B cell (primary cell): ENCODE measurements around the gene MVB12B. TPM values are rescaled to one million over a fixed set of nuclear protein-coding genes. Genes with fewer than 3 reads are reported as not detected.

Source experiments
- ATAC-seq: fragments of 200-7000 bp; cut with Tn5 transposase; one replicate; pipeline ENCODE4 v1.10.0; 2021; ENCODE audit warnings: low read depth, mild to moderate bottlenecking, moderate number of reproducible peaks, moderate library complexity
- CTCF ChIA-PET: fragments of 350-600 bp; sonication (Branson Sonifier 250); formaldehyde crosslinking; loops from one replicate; lab custom pipeline; 2021; ENCODE audit warnings: antibody characterized with exemption, inconsistent platforms; lab: Charles Lee
- POLR2A ChIA-PET: fragments of 350-600 bp; sonication (Branson Sonifier 250); formaldehyde crosslinking; loops from one replicate; lab custom pipeline; 2021; ENCODE audit warnings: antibody characterized with exemption; lab: Charles Lee
- DNase-seq: peaks from one replicate; pipeline ENCODE4 v3.0.0; 2013
- H2AFZ ChIP-seq: 2 replicates; pipeline ENCODE4 v1.6.1; 2012; ENCODE audit warnings: mild to moderate bottlenecking, low read depth, low read length; ENCODE audit not compliant: insufficient read depth, poor library complexity, severe bottlenecking
- H3K27ac ChIP-seq, 2 donors: 1 replicate in 1 of 2; 2 replicates in 1 of 2; pipeline ENCODE4 v1.5.1; 2012 to 2013; ENCODE audit warnings: low read length in 2 of 2, mild to moderate bottlenecking in 2 of 2, moderate library complexity in 1 of 2
- H3K27me3 ChIP-seq, 4 experiments: fragments of 200-600 bp in 1 of 4; sonication (generic) in 1 of 4; replicated peaks in 1 of 4; 1 replicate in 2 of 4; 2 replicates in 2 of 4; pipeline versions ENCODE4 v1.6.1 to v1.7.0; 2013 to 2016; ENCODE audit warnings: low read length in 3 of 4, mild to moderate bottlenecking in 2 of 4, mixed read lengths in 1 of 4, moderate library complexity in 1 of 4; ENCODE audit not compliant: insufficient read depth in 4 of 4, control insufficient read depth in 3 of 4; ENCODE audit errors: control extremely low read depth in 1 of 4
- H3K36me3 ChIP-seq, 2 experiments: replicated peaks in 1 of 2; 1 replicate in 1 of 2; 2 replicates in 1 of 2; pipeline versions ENCODE4 v1.6.1 to v1.7.1; 2013; ENCODE audit warnings: low read length in 1 of 2; ENCODE audit not compliant: insufficient read depth in 2 of 2, control insufficient read depth in 1 of 2; ENCODE audit errors: control extremely low read depth in 1 of 2, extremely low read depth in 1 of 2
- H3K4me1 ChIP-seq, 2 donors: fragments of 200-600 bp in 1 of 2; sonication (generic) in 1 of 2; 1 replicate in 1 of 2; 2 replicates in 1 of 2; pipeline versions ENCODE4 v1.5.1 to v1.6.1; 2013 to 2017; ENCODE audit warnings: low read length in 2 of 2; ENCODE audit not compliant: control insufficient read depth in 2 of 2, insufficient read depth in 2 of 2
- H3K4me2 ChIP-seq: replicated peaks from 2 replicates; pipeline ENCODE3; 2012; ENCODE audit warnings: mild to moderate bottlenecking, low read depth, low read length; ENCODE audit not compliant: poor library complexity, severe bottlenecking
- H3K4me3 ChIP-seq, 5 experiments: fragments of 200-600 bp in 1 of 5; sonication (generic) in 1 of 5; 1 replicate in 3 of 5; 2 replicates in 2 of 5; pipeline versions ENCODE4 v1.5.1 to v1.7.0; 2011 to 2016; ENCODE audit warnings: low read length in 4 of 5, mild to moderate bottlenecking in 4 of 5, low read depth in 2 of 5, control low read depth in 1 of 5, moderate library complexity in 1 of 5; ENCODE audit not compliant: insufficient read depth in 1 of 5; ENCODE audit errors: control extremely low read depth in 1 of 5, extremely low read depth in 1 of 5
- H3K79me2 ChIP-seq: fragments of 200-600 bp; sonication (generic); one replicate; pipeline ENCODE4 v1.6.0; 2016; ENCODE audit warnings: low read length; ENCODE audit not compliant: control insufficient read depth, insufficient read depth
- H3K9ac ChIP-seq: fragments of 200-600 bp; sonication (generic); 2 replicates; pipeline ENCODE4 v1.6.1; 2017; ENCODE audit warnings: mild to moderate bottlenecking, low read length, moderate library complexity
- H3K9me3 ChIP-seq, 3 donors: one replicate each; pipeline versions ENCODE4 v1.6.1 to v1.7.1; 2013; ENCODE audit warnings: low read length in 2 of 3; ENCODE audit not compliant: control insufficient read depth in 2 of 3, insufficient read depth in 1 of 3; ENCODE audit errors: control extremely low read depth in 1 of 3
- H4K20me1 ChIP-seq: 2 replicates; pipeline ENCODE4 v1.6.0; 2012; ENCODE audit warnings: mild to moderate bottlenecking, low read length; ENCODE audit not compliant: insufficient read depth, control insufficient read depth, poor library complexity, severe bottlenecking
- H3K27ac Mint-ChIP-seq: one replicate; pipeline ENCODE4 v1.8.0; 2021; ENCODE audit warnings: mixed read lengths
- H3K27me3 Mint-ChIP-seq: one replicate; pipeline ENCODE4 v1.8.0; 2021; ENCODE audit warnings: mixed read lengths
- H3K4me1 Mint-ChIP-seq: one replicate; pipeline ENCODE4 v1.8.0; 2021; ENCODE audit warnings: mixed read lengths
- H3K4me3 Mint-ChIP-seq: one replicate; pipeline ENCODE4 v1.8.0; 2021; ENCODE audit warnings: mixed read lengths
- H3K9me3 Mint-ChIP-seq: one replicate; pipeline ENCODE4 v1.8.0; 2022; ENCODE audit warnings: mixed read lengths; ENCODE audit not compliant: insufficient read depth
- EZH2 ChIP-seq: IDR thresholded peaks from 2 replicates; pipeline ENCODE4 v1.6.1; 2012; ENCODE audit warnings: borderline replicate concordance, low read depth, mild to moderate bottlenecking, moderate library complexity, low read length; ENCODE audit not compliant: insufficient read depth, poor library complexity, severe bottlenecking
- WGBS: methylation state at CpG from one replicate; pipeline ENCODE4 v1.1.5; 2013; ENCODE audit warnings: missing lambda C conversion rate; ENCODE audit not compliant: insufficient coverage; 5-methylcytosine and 5-hydroxymethylcytosine counted together
- intact Hi-C: fragments of 100-400 bp; cut with micrococcal nuclease; formaldehyde crosslinking; loops from one replicate; pipeline ENCODE4 v1.10.0; 2022
- polyA plus RNA-seq: library from polyadenylated mRNA; depleted of rRNA; stranded (reverse); fragments of >200 nt; gene quantifications from 2 replicates; pipeline ENCODE4 v1.2.3, GENCODE V29; 2012
- total RNA-seq, 2 donors: library from RNA; stranded (reverse); fragments of 120-200 nt in 1 of 2; gene quantifications; 1 replicate in 1 of 2; 2 replicates in 1 of 2; pipeline versions ENCODE4 v1.2.3 to v1.2.4, GENCODE V29; 2013 to 2022
- TF ChIP-seq, protein P1 (sequence below): fragments of 200-600 bp; IDR thresholded peaks from one replicate; pipeline ENCODE4 v1.8.0; 2022; ENCODE audit warnings: antibody characterized with exemption, mild to moderate bottlenecking

Gene MVB12B
- total and polyA plus RNA-seq, 2 donors (not counting 1 experiment from before 2014, with no cell fraction given) = 1.2 to 9.8 TPM

DNA sequence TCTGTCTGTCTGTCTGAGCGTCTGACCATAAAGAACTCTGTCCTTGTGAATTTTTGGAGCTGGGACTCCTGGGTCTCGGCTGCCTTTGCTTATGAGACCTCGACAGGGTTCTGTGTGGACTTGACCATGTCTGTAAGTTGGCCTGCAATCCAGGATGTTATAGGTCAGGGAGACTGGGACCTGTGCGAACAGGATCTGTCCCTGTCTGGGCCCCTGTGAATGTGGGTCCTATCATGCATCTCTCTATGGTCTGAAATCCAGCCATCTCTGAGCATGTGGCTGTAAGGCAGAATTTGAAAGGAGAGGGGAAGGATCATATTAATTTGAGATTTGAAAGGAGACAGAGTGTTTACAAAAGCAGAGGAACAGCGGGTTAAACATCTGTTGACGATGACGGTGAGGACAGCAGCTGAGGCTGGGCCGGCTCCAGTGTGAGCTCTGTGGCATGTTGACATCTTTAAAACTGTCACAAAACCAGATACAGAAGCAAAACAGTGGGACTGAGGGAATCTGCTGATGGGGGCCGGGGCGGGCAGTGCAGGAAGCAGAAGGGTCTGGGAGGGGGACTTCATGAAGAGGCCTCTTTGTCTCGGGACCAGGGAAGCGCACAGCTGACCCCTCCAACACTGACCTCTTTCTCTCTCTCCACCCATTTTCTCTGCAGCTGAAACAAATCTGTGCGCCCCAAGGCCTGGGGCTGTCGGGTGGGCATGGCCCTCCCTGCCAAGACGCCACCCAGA is 19.1 kb upstream of the MVB12B start:
- Mint-ChIP-seq H3K9me3 (no peaks in the 10 kb centered on the region), H3K4me1 (peaks cover 16% of the 10 kb centered on the region), H3K27ac (no peak overlapping the region), H3K4me3 (no peak overlapping the region), H3K27me3 (peaks cover 8% of the 10 kb centered on the region)
- 90% methylated on average over 14 of the region's 15 CpGs for whole genome bisulfite sequencing
- no peak overlapping the region for H3K4me3 ChIP-seq
- no peak overlapping the region for H3K9ac ChIP-seq
- no peaks in the 10 kb centered on the region for H3K36me3 ChIP-seq
- no peaks in the 10 kb centered on the region for H4K20me1 ChIP-seq
- CTCF ChIA-PET = interaction anchor here (0.9 to 1.4 kb wide), 3 partner anchors 91 to 192 kb away, joined by 3 to 4 read pairs (median 4); no protein-coding TSS in a partner anchor
- H3K27me3 ChIP-seq = no peaks in the 10 kb centered on the region
- no peak for TF ChIP-seq EZH2
- TF ChIP-seq, protein P1, sequence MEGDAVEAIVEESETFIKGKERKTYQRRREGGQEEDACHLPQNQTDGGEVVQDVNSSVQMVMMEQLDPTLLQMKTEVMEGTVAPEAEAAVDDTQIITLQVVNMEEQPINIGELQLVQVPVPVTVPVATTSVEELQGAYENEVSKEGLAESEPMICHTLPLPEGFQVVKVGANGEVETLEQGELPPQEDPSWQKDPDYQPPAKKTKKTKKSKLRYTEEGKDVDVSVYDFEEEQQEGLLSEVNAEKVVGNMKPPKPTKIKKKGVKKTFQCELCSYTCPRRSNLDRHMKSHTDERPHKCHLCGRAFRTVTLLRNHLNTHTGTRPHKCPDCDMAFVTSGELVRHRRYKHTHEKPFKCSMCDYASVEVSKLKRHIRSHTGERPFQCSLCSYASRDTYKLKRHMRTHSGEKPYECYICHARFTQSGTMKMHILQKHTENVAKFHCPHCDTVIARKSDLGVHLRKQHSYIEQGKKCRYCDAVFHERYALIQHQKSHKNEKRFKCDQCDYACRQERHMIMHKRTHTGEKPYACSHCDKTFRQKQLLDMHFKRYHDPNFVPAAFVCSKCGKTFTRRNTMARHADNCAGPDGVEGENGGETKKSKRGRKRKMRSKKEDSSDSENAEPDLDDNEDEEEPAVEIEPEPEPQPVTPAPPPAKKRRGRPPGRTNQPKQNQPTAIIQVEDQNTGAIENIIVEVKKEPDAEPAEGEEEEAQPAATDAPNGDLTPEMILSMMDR = no peak
- POLR2A ChIA-PET = no interaction called here
- no peak overlapping the region for H3K4me2 ChIP-seq
- H3K79me2 ChIP-seq = no peaks in the 10 kb centered on the region
- intact Hi-C loops = no loop called here
- H3K4me1 ChIP-seq = peaks cover 13 to 16% of the 10 kb centered on the region in 2 donors
- no peak overlapping the region for H2AFZ ChIP-seq
- H3K27ac ChIP-seq = no peak overlapping the region
- H3K9me3 ChIP-seq = no peaks in the 10 kb centered on the region
- DNase-seq (no peak), ATAC-seq (no peak)
